Measurements from ENCODE around the gene RAB33A. TPM values are rescaled to one million over a fixed set of nuclear protein-coding genes. Genes with fewer than 3 reads are reported as not detected.
A peak's percentile ranks its signal among the peaks of the same experiment; 100 is the strongest.

RAB33A gene
- total and polyA plus RNA-seq, 2 experiments from 2014 or later = 2.8 to 7.2 TPM

DNA sequence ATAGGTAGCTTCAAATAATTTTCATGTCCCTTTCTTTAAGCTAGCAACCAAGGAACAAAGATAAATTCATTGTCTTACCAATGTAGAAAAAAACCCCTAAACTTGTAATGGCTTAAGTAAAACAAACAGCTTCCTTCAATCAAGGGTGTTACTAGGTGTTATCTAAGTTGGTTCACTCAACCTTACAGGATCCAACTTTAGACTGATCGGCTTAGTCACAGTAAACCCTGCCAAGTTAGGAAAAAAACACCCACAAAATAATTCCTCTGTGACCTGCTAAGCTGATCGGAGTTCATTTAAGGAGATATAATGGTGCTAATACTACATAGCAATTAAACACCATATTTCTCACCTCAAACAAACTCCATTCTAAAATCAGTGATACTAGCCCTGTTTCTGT, 16.2 kb upstream of the RAB33A start:
- Histone ChIP-seq H3K4me3 (no peak overlapping the region), H3K27me3 (no peaks in the 10 kb centered on the region), H3K4me1 (ENCODE audit: low read depth) (no peaks in the 10 kb centered on the region), H3K36me3 (peaks cover 6% of the 10 kb centered on the region), H3K9me3 (ENCODE audit: low read depth) (no peaks in the 10 kb centered on the region), H3K27ac (no peak overlapping the region)
- DNase-seq (ENCODE audit: low read depth in 1 of 2, low spot score in 1 of 2) = peak in 1 of 2 donors; percentile 30
- TF ChIP-seq, protein P1, sequence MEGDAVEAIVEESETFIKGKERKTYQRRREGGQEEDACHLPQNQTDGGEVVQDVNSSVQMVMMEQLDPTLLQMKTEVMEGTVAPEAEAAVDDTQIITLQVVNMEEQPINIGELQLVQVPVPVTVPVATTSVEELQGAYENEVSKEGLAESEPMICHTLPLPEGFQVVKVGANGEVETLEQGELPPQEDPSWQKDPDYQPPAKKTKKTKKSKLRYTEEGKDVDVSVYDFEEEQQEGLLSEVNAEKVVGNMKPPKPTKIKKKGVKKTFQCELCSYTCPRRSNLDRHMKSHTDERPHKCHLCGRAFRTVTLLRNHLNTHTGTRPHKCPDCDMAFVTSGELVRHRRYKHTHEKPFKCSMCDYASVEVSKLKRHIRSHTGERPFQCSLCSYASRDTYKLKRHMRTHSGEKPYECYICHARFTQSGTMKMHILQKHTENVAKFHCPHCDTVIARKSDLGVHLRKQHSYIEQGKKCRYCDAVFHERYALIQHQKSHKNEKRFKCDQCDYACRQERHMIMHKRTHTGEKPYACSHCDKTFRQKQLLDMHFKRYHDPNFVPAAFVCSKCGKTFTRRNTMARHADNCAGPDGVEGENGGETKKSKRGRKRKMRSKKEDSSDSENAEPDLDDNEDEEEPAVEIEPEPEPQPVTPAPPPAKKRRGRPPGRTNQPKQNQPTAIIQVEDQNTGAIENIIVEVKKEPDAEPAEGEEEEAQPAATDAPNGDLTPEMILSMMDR (IDR thresholded peaks at IDR 0.05; ENCODE audit: low read depth, low read length) = no peak

GRCh38 chrX:130158311-130158710, 13.5 kb upstream of the RAB33A start:
- Histone ChIP-seq H3K27ac (no peak overlapping the region), H3K9me3 (ENCODE audit: low read depth) (no peaks in the 10 kb centered on the region), H3K27me3 (no peaks in the 10 kb centered on the region), H3K4me1 (ENCODE audit: low read depth) (no peaks in the 10 kb centered on the region), H3K36me3 (peaks cover 6% of the 10 kb centered on the region), H3K4me3 (no peak overlapping the region)
- TF ChIP-seq, protein P1 (IDR thresholded peaks at IDR 0.05; ENCODE audit: low read depth, low read length) = no peak
- no peak for DNase-seq (ENCODE audit: low read depth in 1 of 2, low spot score in 1 of 2)

- Histone ChIP-seq H3K4me1 (ENCODE audit: low read depth) (no peaks in the 10 kb centered on the region), H3K9me3 (ENCODE audit: low read depth) (no peaks in the 10 kb centered on the region), H3K27ac (no peak overlapping the region), H3K36me3 (peaks cover 6% of the 10 kb centered on the region), H3K27me3 (no peaks in the 10 kb centered on the region), H3K4me3 (no peak overlapping the region)
- DNase-seq (ENCODE audit: low read depth in 1 of 2, low spot score in 1 of 2) = no peak
- TF ChIP-seq, protein P1 (IDR thresholded peaks at IDR 0.05; ENCODE audit: low read depth, low read length) = no peak
Measured at GRCh38 chrX:130159776-130160175, 12.0 kb upstream of the RAB33A start.

DNA sequence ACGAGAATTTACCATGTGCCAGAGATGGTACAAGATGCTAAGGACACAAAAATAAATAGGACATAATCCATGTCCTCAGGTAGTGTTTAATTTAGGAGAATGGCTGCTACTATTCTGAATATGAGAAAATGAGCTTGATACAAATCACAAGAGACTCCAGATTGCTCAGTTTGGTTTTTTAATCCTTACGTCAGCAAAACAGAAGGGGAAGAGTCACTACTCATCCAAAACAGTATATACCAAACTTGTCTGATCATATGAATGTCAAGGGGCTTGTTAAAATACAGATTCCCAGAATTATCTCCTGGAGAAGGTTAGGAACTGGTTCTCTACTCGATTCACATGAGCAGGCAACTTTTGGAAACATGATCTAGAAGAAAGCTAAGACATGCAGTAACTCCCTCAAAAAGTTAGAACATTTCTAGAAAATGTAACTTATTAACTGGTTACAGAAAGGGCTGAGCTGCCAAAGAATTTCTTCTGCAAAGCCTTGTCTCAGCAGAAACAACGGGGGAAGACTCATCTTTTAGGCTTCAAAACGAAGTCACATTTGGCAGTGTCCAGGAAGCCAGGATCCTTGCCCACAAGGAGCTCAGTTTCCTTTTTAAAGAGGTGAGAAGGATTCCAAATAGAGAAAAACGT, 9.5 kb upstream of the RAB33A start:
- DNase-seq (ENCODE audit: low read depth in 1 of 2, low spot score in 1 of 2) = no peak
- H3K27me3 ChIP-seq = no peaks in the 10 kb centered on the region
- H3K9me3 ChIP-seq (ENCODE audit: low read depth) = no peaks in the 10 kb centered on the region
- H3K4me1 ChIP-seq (ENCODE audit: low read depth) = no peaks in the 10 kb centered on the region
- no peak overlapping the region for H3K27ac ChIP-seq
- H3K36me3 ChIP-seq = no peaks in the 10 kb centered on the region
- TF ChIP-seq, protein P1 (IDR thresholded peaks at IDR 0.05; ENCODE audit: low read depth, low read length) = no peak
- no peak overlapping the region for H3K4me3 ChIP-seq

GRCh38 chrX:130163398-130163797, 8.4 kb upstream of the RAB33A start:
- no peak overlapping the region for H3K4me3 ChIP-seq
- H3K9me3 ChIP-seq (ENCODE audit: low read depth) = no peaks in the 10 kb centered on the region
- TF ChIP-seq, protein P1 (IDR thresholded peaks at IDR 0.05; ENCODE audit: low read depth, low read length) = no peak
- DNase-seq (ENCODE audit: low read depth in 1 of 2, low spot score in 1 of 2) = no peak
- H3K4me1 ChIP-seq (ENCODE audit: low read depth) = no peaks in the 10 kb centered on the region
- no peaks in the 10 kb centered on the region for H3K27me3 ChIP-seq
- H3K27ac ChIP-seq = no peak overlapping the region
- H3K36me3 ChIP-seq = no peaks in the 10 kb centered on the region

Measured in cardiac muscle cell (in vitro differentiated cells and primary cell).